HG02981 (cell line): ENCODE measurements around the gene MAST4.
"Not testable (repeated sequence)": the region's sequence is repeated elsewhere in the genome, so short reads cannot be mapped to it uniquely, and the experiment has no call there.

Source experiments
- ATAC-seq: cut with Tn5 transposase; IDR thresholded peaks from one replicate; pipeline ENCODE4 v1.9.1; 2021; ENCODE audit warnings: mild to moderate bottlenecking, moderate library complexity; ENCODE audit not compliant: unreplicated experiment

Gene MAST4

GRCh38 chr5:66741394-66741793 lies 145.2 kb downstream of the MAST4 start:
- ATAC-seq: no peak

GRCh38 chr5:66742083-66742895 lies 146.1 kb downstream of the MAST4 start:
- ATAC-seq: no peak

GRCh38 chr5:66742896-66743247 lies 146.7 kb downstream of the MAST4 start:
- ATAC-seq: no peak

- ATAC-seq: no peak
Observed at GRCh38 chr5:66743344-66743743, 147.2 kb downstream of the MAST4 start.

- no peak for ATAC-seq
Observed at GRCh38 chr5:66744040-66744439, 147.8 kb downstream of the MAST4 start.

GRCh38 chr5:66745297-66745696 lies 149.1 kb downstream of the MAST4 start:
- no peak for ATAC-seq

- no peak for ATAC-seq
Observed at GRCh38 chr5:66747607-66748006, 151.4 kb downstream of the MAST4 start.

- ATAC-seq: not testable (repeated sequence)
Observed at GRCh38 chr5:66752668-66753067, 156.5 kb downstream of the MAST4 start.

GRCh38 chr5:66757219-66757833 lies 161.1 kb downstream of the MAST4 start:
- ATAC-seq: no peak

GRCh38 chr5:66757834-66758371 lies 161.7 kb downstream of the MAST4 start:
- no peak for ATAC-seq

- no peak for ATAC-seq
Observed at GRCh38 chr5:66769030-66769733, 173.0 kb downstream of the MAST4 start.

GRCh38 chr5:66769839-66770617 lies 173.8 kb downstream of the MAST4 start:
- ATAC-seq: no peak

- ATAC-seq: no peak
Observed at GRCh38 chr5:66777868-66778267, 181.7 kb downstream of the MAST4 start.

GRCh38 chr5:66779528-66779927 lies 183.3 kb downstream of the MAST4 start:
- ATAC-seq: no peak

GRCh38 chr5:66788556-66788955 lies 192.4 kb downstream of the MAST4 start:
- ATAC-seq: no peak

GRCh38 chr5:66789434-66789833 lies 193.2 kb downstream of the MAST4 start:
- no peak for ATAC-seq

GRCh38 chr5:66793049-66793448 lies 196.9 kb downstream of the MAST4 start:
- no peak for ATAC-seq

GRCh38 chr5:66795682-66796081 lies 199.5 kb downstream of the MAST4 start:
- no peak for ATAC-seq

GRCh38 chr5:66796305-66797292 lies 200.4 kb downstream of the MAST4 start:
- ATAC-seq: no peak

GRCh38 chr5:66802941-66803340 lies 206.7 kb downstream of the MAST4 start:
- no peak for ATAC-seq
